Choroid plexus epithelial cell (primary cell): ENCODE data around the gene HIPK2.

ENCODE experiments used
- DNase-seq: peaks from one replicate; pipeline ENCODE4 v3.0.0-alpha.2; 2010; ENCODE audit warnings: low read depth
- H3K4me3 ChIP-seq: 2 replicates; pipeline ENCODE4 v1.5.1; 2011; ENCODE audit warnings: low read depth, mild to moderate bottlenecking, control low read depth, low read length, moderate library complexity
- TF ChIP-seq, protein P1 (sequence below): conservative IDR thresholded peaks from 2 replicates; pipeline ENCODE4 v1.5.1; 2011; ENCODE audit warnings: low read depth, mild to moderate bottlenecking, control low read depth, inconsistent platforms, low read length, moderate library complexity

Gene HIPK2

DNA sequence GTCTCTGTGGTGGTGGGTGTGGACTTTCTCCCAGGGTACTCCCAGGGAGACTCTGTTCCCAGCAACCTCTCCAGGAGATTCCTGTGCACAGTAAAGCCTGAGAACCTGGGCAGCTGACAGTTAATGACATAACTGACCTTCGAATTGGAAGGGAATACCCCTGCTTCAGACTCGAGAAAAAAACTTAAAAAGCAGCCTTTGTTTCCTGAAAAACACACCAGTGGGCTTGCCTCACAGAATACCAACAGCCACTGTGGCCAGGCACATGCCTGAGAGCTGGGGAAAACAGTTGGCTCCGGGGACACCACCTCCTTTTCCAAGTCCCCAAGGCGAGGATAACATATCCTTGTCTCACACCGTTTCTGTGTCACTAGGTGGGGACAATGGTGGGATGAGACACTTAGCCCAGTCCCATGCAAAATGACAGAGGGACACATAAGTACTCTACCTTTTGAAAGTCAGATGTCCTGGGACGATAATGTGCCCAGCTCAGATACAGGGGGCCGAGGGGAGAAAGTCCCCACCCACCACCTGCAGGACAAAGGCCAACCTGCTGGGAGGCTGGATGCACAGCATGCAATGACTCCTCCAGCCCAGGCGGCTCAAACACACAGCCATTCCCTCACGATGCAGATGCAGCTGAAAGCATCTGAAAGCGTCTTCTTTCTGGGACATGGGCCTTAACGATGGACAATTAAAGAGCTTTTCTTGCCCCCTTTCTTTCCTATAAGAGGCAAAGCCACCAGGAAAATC is 65.6 kb downstream of the HIPK2 start:
- TF ChIP-seq, protein P1, sequence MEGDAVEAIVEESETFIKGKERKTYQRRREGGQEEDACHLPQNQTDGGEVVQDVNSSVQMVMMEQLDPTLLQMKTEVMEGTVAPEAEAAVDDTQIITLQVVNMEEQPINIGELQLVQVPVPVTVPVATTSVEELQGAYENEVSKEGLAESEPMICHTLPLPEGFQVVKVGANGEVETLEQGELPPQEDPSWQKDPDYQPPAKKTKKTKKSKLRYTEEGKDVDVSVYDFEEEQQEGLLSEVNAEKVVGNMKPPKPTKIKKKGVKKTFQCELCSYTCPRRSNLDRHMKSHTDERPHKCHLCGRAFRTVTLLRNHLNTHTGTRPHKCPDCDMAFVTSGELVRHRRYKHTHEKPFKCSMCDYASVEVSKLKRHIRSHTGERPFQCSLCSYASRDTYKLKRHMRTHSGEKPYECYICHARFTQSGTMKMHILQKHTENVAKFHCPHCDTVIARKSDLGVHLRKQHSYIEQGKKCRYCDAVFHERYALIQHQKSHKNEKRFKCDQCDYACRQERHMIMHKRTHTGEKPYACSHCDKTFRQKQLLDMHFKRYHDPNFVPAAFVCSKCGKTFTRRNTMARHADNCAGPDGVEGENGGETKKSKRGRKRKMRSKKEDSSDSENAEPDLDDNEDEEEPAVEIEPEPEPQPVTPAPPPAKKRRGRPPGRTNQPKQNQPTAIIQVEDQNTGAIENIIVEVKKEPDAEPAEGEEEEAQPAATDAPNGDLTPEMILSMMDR = no peak
- DNase-seq = no peak
- no peak overlapping the region for H3K4me3 ChIP-seq

DNA sequence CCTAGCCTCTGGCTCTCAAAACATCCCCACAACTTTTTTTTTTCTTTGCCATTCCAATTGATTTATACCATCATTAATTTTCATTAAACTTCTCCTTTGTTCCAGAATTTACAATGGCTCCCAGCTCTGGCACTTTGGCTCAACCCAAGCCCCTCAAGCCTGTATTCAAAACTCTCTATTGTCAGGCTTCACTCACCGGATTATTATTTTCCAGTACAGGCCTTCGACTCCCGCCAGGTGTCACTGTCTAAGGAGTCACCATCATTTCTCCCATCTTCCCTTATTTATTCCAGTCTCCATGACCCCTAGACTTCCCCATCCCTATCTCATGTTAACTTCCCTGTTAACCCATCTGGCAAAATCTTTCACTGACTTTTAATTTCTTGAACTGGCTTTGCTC is 67.8 kb downstream of the HIPK2 start:
- TF ChIP-seq, protein P1 = no peak
- DNase-seq = no peak
- no peak overlapping the region for H3K4me3 ChIP-seq

DNA sequence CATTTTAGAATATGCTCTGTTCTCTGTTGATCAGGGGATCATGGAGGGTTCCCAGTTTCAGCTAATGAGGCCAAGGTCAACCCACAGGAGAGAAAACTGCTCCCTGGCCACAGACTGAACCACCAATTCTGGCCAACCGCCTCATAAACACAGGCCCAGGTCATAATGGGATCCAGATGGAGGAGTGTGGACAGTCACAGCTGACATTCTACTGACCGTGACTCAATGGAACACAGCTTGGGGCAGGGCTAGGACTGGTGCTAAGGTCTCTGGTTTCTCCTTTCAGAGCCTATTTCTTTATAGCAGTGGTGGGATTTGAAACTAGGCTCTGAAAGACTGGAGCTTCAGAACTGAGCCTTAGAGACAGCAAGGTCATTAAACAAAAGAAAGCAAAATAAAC is 68.3 kb downstream of the HIPK2 start:
- peak; percentile 83 for DNase-seq
- TF ChIP-seq, protein P1 = no peak
- H3K4me3 ChIP-seq = no peak overlapping the region

DNA sequence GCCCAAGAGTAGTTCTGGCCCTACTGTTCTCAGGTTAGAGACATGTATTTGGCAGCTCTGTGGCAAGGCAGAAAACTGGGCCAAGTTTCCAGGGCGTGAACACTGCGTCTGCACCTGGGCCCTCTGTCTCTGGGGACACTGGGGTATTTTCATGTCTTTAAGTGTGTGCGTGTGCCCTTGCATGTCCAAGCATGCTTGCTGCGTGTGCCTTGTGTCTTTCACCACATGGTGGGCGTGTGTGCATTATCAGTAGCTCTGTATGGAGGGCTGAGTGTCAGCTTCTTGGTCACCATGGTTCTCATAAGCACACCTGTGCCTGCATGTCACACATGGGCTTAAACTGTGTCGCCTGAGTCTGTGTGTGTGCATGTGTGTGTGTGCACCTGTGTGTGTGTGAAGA is 69.3 kb downstream of the HIPK2 start:
- no peak overlapping the region for H3K4me3 ChIP-seq
- no peak for DNase-seq
- TF ChIP-seq, protein P1 = no peak

DNA sequence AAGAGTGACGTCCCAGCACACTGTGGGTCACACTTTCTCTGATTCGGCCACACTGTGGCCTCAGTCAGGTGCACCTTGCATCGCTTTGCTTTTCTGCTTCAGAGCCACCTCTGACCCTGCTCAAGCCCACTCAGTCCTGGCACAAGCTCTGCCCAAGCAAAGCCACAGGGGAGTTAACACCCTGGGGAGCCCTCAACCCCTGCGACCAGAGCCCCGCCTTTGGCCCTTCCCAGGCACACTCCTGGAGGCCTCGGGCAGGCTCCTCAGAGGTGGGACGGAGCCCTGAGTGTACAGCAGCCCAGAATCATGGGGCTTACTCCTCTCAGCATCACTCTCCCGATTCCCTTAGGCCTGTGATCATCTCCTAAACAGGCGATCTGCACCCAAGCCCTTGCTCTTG is 71.0 kb downstream of the HIPK2 start:
- no peak for DNase-seq
- TF ChIP-seq, protein P1 = no peak
- no peak overlapping the region for H3K4me3 ChIP-seq

DNA sequence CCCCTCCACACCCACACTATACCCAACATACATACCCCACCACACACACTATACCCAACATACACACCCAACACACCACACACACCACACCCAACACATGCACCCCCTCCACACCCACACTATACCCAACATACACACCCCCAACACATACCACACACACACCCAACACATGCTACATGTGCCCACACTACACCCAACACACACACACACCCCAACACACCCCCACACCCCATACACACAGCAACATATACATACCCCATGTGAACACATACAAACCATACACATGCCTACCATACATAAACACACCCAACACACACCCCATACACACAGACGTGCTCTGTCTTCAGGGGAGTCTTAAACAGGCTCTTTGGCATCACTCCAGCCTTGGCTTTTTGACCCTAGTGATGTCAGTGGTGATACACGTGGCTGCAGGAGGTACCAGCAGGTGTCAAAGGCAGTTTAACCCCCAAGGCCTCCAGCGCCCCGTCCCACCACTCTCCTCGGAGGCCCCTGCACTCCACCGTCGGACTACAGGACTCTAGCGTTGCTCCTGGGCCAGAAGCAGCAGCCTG is 73.4 kb downstream of the HIPK2 start:
- no peak for DNase-seq
- TF ChIP-seq, protein P1 = no peak
- no peak overlapping the region for H3K4me3 ChIP-seq
